ENCODE results near the gene SRGAP3.

The SRGAP3 gene

GRCh38 chr3:9194509-9195184 is 54.8 kb downstream of the SRGAP3 start:
- H3K36me3 Mint-ChIP-seq (ENCODE audit: low read depth) = no peaks in the 10 kb centered on the region
- no peak for DNase-seq (ENCODE audit: low spot score)
- no peak overlapping the region for H3K27ac Mint-ChIP-seq
- no peak overlapping the region for H3K4me3 Mint-ChIP-seq
- peaks cover 15% of the 10 kb centered on the region for H3K27me3 Mint-ChIP-seq (ENCODE audit: low read depth)
- no peaks in the 10 kb centered on the region for H3K4me1 Mint-ChIP-seq (ENCODE audit: low read depth)
- H3K9me3 Mint-ChIP-seq = no peaks in the 10 kb centered on the region

- Mint-ChIP-seq H3K27ac (no peak overlapping the region), H3K36me3 (ENCODE audit: low read depth) (no peaks in the 10 kb centered on the region), H3K27me3 (ENCODE audit: low read depth) (peaks cover 14% of the 10 kb centered on the region), H3K4me3 (no peak overlapping the region), H3K9me3 (no peaks in the 10 kb centered on the region), H3K4me1 (ENCODE audit: low read depth) (no peaks in the 10 kb centered on the region)
- no peak for DNase-seq (ENCODE audit: low spot score)
Measured at GRCh38 chr3:9193633-9194195, 55.7 kb downstream of the SRGAP3 start.

DNA sequence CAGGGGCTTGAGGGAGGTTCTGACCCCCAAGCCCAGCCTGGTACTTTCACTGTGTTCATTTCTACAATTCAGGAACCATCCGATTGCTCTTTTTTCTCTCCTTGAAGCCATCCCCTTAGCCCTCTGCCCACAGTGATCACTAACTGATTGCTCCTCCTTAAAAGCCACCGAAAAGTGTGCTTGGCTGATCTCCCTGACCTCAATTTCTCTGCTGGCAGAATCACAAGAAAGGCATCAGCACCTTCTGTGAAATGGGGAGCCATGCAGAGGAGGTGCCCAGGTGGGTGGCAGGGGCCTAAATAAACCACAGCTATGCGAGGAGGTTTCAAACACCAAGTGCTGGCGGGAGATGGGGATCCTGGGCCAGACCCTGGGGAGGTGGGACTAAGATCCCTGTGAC is 56.2 kb downstream of the SRGAP3 start:
- H3K27me3 Mint-ChIP-seq (ENCODE audit: low read depth) = peaks cover 14% of the 10 kb centered on the region
- no peaks in the 10 kb centered on the region for H3K9me3 Mint-ChIP-seq
- DNase-seq (ENCODE audit: low spot score) = no peak
- H3K4me3 Mint-ChIP-seq = no peak overlapping the region
- H3K4me1 Mint-ChIP-seq (ENCODE audit: low read depth) = no peaks in the 10 kb centered on the region
- H3K27ac Mint-ChIP-seq = no peak overlapping the region
- no peaks in the 10 kb centered on the region for H3K36me3 Mint-ChIP-seq (ENCODE audit: low read depth)

- Mint-ChIP-seq H3K36me3 (ENCODE audit: low read depth) (no peaks in the 10 kb centered on the region), H3K27ac (no peak overlapping the region), H3K9me3 (no peaks in the 10 kb centered on the region), H3K27me3 (ENCODE audit: low read depth) (peaks cover 15% of the 10 kb centered on the region), H3K4me1 (ENCODE audit: low read depth) (no peaks in the 10 kb centered on the region), H3K4me3 (no peak overlapping the region)
- no peak for DNase-seq (ENCODE audit: low spot score)
Measured at GRCh38 chr3:9192248-9193025, 57.0 kb downstream of the SRGAP3 start.

DNA sequence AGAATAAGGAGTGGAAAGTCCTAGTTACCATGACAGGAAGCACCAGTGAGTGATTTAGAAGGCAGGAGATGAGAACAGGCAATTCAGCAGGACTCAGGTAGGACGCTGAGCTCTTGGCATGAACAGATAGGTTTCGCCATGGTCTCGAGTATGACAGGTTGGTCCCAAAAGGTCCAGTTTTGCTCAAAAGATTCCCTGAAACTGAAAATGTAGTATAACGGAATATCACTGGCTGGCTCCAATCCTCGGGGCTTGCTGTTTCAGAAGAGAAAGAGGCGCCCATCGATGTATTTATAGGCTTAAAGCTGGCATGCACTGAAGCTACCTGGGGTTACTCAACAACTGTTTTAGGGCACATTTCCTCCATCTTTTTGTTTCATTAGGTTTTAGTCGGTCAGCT is 59.2 kb downstream of the SRGAP3 start:
- Mint-ChIP-seq H3K4me1 (ENCODE audit: low read depth) (no peaks in the 10 kb centered on the region), H3K27ac (no peak overlapping the region), H3K9me3 (no peaks in the 10 kb centered on the region), H3K4me3 (no peak overlapping the region), H3K27me3 (ENCODE audit: low read depth) (peaks cover 9% of the 10 kb centered on the region), H3K36me3 (ENCODE audit: low read depth) (no peaks in the 10 kb centered on the region)
- no peak for DNase-seq (ENCODE audit: low spot score)

DNA sequence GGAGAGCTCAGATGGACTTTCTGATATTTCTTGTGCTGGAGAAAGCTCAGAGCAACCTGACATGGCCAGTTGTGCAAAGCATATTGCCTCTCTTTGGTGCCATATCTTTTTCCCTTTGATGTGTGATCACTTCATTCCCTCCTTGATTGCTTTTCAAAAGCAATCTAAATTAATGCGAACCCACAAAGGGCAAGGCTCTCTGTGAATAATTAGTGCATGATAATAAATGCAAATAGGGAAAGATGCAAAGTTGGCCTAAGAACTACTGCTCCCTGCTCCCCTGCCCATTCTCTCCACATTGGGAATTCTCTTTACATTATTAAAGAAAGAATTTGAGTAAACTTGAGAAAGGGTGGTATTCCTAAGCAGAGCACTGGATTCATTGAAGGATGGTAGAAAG is 60.9 kb downstream of the SRGAP3 start:
- no peaks in the 10 kb centered on the region for H3K4me1 Mint-ChIP-seq (ENCODE audit: low read depth)
- peaks cover 9% of the 10 kb centered on the region for H3K27me3 Mint-ChIP-seq (ENCODE audit: low read depth)
- no peak overlapping the region for H3K27ac Mint-ChIP-seq
- H3K4me3 Mint-ChIP-seq = no peak overlapping the region
- no peak for DNase-seq (ENCODE audit: low spot score)
- no peaks in the 10 kb centered on the region for H3K9me3 Mint-ChIP-seq
- no peaks in the 10 kb centered on the region for H3K36me3 Mint-ChIP-seq (ENCODE audit: low read depth)

DNA sequence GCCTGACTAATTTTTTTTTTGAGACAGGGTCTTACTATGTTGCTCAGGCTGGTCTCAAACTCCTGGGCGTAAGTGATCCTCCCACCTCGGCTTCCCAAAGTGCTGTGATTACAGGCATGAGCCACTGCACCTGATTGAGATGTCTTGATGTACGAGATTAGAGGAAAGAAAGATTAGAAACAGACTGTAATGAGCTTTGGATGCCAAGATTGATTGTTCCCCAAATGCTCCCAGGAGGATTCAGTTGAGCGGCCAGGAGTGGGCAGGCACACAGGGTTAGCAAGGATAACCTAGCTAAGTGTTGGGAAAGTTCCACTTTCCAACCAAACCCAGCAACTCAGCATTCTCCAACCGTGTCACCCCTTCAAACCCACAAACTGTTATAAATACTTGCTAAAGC is 63.7 kb downstream of the SRGAP3 start:
- peaks cover 9% of the 10 kb centered on the region for H3K27me3 Mint-ChIP-seq (ENCODE audit: low read depth)
- no peak for DNase-seq (ENCODE audit: low spot score)
- H3K9me3 Mint-ChIP-seq = no peaks in the 10 kb centered on the region
- no peaks in the 10 kb centered on the region for H3K36me3 Mint-ChIP-seq (ENCODE audit: low read depth)
- H3K4me1 Mint-ChIP-seq (ENCODE audit: low read depth) = peaks cover 6% of the 10 kb centered on the region
- no peak overlapping the region for H3K27ac Mint-ChIP-seq
- H3K4me3 Mint-ChIP-seq = no peak overlapping the region

- Mint-ChIP-seq H3K27me3 (ENCODE audit: low read depth) (peaks cover 9% of the 10 kb centered on the region), H3K4me3 (no peak overlapping the region), H3K9me3 (no peaks in the 10 kb centered on the region), H3K4me1 (ENCODE audit: low read depth) (peaks cover 12% of the 10 kb centered on the region), H3K27ac (no peak overlapping the region), H3K36me3 (ENCODE audit: low read depth) (peaks cover 3% of the 10 kb centered on the region)
- no peak for DNase-seq (ENCODE audit: low spot score)
Measured at GRCh38 chr3:9185046-9185445, 64.4 kb downstream of the SRGAP3 start.

DNA sequence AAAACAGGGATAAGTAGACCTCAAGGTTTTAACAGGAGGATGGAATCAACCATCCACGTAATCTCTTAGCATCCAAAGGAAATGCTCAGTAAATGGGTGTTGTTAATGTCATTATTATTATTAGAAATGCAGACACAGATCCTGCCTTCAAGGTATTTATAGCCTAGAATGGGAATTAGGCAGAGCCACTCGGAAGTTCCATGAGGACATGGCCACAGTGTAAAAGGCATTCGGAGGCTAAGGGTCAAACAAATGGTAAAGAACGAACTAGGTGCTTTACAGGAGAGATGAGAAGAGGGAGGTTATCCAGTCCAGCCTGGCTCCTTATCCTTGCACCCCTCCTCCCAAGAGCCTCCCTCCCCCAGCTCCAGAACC is 65.0 kb downstream of the SRGAP3 start:
- peaks cover 18% of the 10 kb centered on the region for H3K4me1 Mint-ChIP-seq (ENCODE audit: low read depth)
- H3K27ac Mint-ChIP-seq = no peak overlapping the region
- no peak overlapping the region for H3K4me3 Mint-ChIP-seq
- H3K36me3 Mint-ChIP-seq (ENCODE audit: low read depth) = peaks cover 8% of the 10 kb centered on the region
- peaks cover 9% of the 10 kb centered on the region for H3K27me3 Mint-ChIP-seq (ENCODE audit: low read depth)
- DNase-seq (ENCODE audit: low spot score) = no peak
- H3K9me3 Mint-ChIP-seq = no peaks in the 10 kb centered on the region

DNA sequence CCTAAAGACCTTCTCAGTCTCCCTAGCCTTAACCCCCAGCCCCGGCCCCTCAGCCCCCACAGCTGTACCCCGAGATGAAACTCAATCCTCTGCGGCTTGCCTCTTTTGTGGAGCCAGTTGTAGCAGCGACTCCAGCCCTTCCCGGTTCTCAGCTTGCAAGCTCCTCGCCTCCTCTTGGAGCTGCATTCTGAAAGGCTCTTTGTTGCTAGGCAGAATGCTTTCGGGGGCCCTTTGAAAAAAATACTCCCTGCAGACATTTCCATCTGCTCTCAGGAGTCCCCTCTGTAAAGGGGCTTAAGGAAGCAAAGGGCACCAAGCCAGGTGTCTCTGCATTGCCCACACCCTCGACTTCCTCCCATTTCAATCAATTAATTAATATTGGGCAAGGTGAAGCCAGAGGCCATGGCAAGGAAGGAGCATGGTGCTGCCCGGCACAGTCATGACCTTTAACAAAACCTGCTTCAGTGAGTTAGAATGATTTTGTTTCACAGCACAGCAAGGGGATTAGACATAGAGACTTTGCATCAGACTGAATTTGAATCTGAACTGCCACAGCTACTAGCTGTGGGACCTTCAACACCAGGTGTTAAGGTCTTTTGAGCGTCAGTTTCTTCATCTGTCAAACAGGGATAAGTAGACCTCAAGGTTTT is 65.5 kb downstream of the SRGAP3 start:
- DNase-seq (ENCODE audit: low spot score) = no peak
- peaks cover 10% of the 10 kb centered on the region for H3K36me3 Mint-ChIP-seq (ENCODE audit: low read depth)
- H3K27me3 Mint-ChIP-seq (ENCODE audit: low read depth) = peaks cover 9% of the 10 kb centered on the region
- H3K4me3 Mint-ChIP-seq = no peak overlapping the region
- H3K9me3 Mint-ChIP-seq = no peaks in the 10 kb centered on the region
- no peak overlapping the region for H3K27ac Mint-ChIP-seq
- peaks cover 22% of the 10 kb centered on the region for H3K4me1 Mint-ChIP-seq (ENCODE audit: low read depth)

DNA sequence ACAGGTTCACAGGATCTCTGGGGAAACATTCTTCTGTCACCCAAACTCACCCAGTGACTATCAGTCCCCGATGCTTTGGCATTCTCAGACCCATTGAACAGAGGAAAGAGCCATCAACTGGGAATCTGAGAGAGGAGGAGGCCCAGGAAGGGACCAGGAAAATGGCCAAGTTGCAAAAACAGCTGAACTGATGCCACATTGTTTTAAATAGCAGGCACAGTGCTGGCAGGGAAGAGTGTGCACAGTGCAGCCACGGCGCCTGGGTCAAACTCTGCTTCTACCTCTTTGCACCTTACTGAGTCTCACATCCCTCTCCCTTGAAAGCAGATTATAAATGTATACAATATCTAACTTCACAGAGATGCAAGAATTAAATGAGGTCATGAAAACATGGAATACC is 66.4 kb downstream of the SRGAP3 start:
- Mint-ChIP-seq H3K9me3 (no peaks in the 10 kb centered on the region), H3K4me3 (no peak overlapping the region), H3K4me1 (ENCODE audit: low read depth) (peaks cover 30% of the 10 kb centered on the region), H3K27ac (no peak overlapping the region), H3K27me3 (ENCODE audit: low read depth) (peaks cover 9% of the 10 kb centered on the region), H3K36me3 (ENCODE audit: low read depth) (peaks cover 13% of the 10 kb centered on the region)
- no peak for DNase-seq (ENCODE audit: low spot score)

DNA sequence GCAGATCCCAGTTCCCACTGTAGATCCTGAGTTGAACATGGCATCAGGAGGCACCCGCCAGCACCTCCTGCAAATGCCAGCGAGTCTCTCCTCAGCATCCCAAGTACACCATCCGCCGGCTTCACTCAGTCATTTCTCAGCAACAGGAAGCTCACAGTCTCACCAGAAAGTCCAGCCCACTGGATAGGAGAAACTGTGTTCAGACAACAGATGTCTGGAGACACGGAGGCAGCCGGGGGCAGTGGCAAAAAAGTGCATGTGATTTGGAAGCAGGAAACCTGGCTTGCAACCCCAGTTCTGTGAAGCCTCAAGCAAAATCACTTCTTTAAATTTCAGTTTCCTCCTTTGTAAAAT is 68.7 kb downstream of the SRGAP3 start:
- peaks cover 2% of the 10 kb centered on the region for H3K27me3 Mint-ChIP-seq (ENCODE audit: low read depth)
- peak overlapping the region; percentile 72 for H3K4me3 Mint-ChIP-seq
- no peaks in the 10 kb centered on the region for H3K9me3 Mint-ChIP-seq
- peaks cover 19% of the 10 kb centered on the region for H3K36me3 Mint-ChIP-seq (ENCODE audit: low read depth)
- H3K27ac Mint-ChIP-seq = peak overlapping the region; percentile 86
- H3K4me1 Mint-ChIP-seq (ENCODE audit: low read depth) = peaks cover 40% of the 10 kb centered on the region
- DNase-seq (ENCODE audit: low spot score) = no peak

- no peak for DNase-seq (ENCODE audit: low spot score)
- Mint-ChIP-seq H3K4me3 (peak overlapping the region; percentile 72), H3K9me3 (no peaks in the 10 kb centered on the region), H3K27ac (peak overlapping the region; percentile 86), H3K27me3 (ENCODE audit: low read depth) (peaks cover 2% of the 10 kb centered on the region), H3K36me3 (ENCODE audit: low read depth) (peaks cover 19% of the 10 kb centered on the region), H3K4me1 (ENCODE audit: low read depth) (peaks cover 42% of the 10 kb centered on the region)
Measured at GRCh38 chr3:9179826-9180763, 69.4 kb downstream of the SRGAP3 start.

All from T-helper 2 cell treated with Interferon-gamma antibody and Interleukin-4, amounts not matched to agents 5 μg/mL and 100 μg/mL, for 36 hours (primary cell).